Stimulated activated CD4-positive, alpha-beta T cell treated with anti-CD3 and anti-CD28 coated beads, Interleukin-15, amount 100 ng/mL, for 24 hours (primary cell): ENCODE results near the gene CDKN2B.
A peak's percentile ranks its signal among the peaks of the same experiment; 100 is the strongest.
"Not testable (repeated sequence)": the region's sequence is repeated elsewhere in the genome, so short reads cannot be mapped to it uniquely, and the experiment has no call there.

ENCODE experiments used
- DNase-seq: peaks from one replicate; pipeline ENCODE4 v3.0.0-alpha.2; 2020

The CDKN2B gene, protein sequence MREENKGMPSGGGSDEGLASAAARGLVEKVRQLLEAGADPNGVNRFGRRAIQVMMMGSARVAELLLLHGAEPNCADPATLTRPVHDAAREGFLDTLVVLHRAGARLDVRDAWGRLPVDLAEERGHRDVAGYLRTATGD

DNA sequence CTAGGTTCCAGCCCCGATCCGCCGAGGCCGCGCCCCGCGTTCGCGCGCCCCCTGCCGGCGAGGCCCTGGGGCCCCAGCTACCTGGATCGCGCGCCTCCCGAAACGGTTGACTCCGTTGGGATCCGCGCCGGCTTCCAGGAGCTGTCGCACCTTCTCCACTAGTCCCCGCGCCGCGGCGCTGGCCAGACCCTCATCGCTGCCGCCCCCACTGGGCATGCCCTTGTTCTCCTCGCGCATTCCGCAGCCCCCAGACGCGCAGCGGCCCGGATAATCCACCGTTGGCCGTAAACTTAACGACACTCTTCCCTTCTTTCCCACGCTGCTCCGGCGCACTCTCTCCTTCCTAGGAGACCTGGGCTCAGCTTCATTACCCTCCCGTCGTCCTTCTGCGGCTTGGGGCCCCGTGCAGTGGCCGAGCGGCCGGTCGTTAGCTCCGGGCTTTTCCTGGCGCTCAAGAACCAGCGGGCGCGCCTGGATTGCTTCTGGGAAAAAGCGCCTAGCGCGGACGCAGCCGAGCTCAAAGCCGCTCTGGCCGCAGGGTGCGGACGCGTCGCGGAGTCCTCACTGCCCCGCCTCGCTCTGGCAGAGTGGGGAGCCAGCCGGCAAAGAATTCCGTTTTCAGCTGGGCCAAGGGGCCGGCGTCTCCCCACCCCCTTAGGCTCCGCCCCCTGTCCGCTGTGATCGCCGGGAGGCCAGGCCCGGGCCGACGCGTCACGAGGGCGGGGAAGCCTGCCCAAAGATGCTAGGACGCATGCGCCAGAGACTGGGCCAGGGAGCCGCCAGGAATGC lies at the start of gene CDKN2B:
CDKN2B (minus strand) TSS at position 589 of the 789 bp plus-strand sequence; CDS start at position 237, 352 bp downstream.
- DNase-seq: peak; percentile 87

DNA sequence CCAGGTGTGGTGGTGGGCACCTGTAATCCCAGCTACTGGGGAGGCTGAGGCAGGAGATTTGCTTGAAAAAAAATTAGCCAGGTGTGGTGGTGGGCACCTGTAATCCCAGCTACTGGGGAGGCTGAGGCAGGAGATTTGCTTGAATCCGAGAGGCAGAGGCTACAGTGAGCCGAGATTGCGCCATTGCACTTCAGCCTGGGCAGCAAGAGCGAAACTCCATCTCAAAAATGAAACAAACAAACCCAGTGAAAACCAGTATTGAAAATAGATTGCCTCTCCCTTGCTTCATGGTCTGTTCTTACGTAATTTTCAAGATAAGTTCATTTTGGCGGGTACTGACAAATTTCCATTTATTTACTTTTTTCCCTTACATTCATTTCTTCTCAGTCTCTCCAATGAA lies 48.9 kb upstream of the CDKN2B start:
- DNase-seq: not testable (repeated sequence)

DNA sequence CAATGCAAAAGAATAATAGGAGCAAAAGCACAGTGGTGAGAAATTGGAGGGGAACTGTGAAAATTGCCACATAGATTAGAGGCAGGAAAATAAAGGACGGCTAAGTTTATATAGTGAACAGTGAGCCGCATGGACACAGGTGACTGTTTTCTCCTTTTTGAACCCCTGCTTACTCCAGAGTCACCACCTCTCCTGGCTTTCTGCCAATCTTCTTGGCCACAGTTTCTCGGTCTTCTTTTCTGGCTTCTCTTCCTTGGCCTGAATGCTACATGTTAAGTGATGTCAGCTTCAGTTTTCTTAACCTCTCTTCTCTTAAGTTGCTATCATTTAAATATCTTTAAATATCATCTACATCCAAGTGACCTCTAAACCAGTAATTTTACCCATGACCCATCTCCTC lies 47.3 kb upstream of the CDKN2B start:
- DNase-seq: no peak

DNA sequence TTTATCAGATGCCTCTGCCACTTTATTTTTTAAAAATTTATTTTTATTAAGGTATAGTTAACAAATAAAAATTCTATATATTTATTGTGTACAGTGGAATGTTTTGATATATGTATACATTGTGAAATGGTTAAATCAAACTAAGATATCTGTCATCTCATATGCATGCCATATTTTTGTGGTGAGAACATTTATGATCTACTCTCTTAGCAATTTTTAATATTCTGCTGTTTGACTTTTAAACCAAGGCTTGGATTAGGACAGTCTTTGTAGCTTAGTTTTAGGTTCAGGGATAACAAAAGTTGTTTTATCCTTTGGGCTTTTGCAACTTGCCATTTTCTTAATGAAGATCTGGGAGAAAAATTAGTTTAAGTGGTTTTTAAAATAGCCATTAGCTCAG lies 46.0 kb upstream of the CDKN2B start:
- no peak for DNase-seq

DNA sequence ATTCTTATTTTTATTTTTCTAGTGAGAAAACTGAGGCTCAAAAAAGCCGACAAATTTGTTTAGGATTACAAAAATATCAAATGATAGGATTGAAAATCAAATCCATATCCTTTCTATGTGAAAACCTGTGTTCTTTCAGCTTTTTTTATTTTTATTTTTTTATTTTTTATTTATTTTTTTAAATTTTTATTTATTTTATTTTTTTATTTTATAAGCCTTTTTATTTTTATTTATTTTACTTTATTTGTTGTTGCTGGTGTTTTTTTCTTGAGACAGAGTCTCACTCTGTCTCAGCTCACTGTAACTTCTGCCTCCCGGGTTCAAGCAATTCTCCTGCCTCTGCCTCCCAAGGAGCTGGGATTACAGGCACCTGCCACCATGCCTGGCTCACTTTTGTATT lies 45.4 kb upstream of the CDKN2B start:
- DNase-seq: no peak

DNA sequence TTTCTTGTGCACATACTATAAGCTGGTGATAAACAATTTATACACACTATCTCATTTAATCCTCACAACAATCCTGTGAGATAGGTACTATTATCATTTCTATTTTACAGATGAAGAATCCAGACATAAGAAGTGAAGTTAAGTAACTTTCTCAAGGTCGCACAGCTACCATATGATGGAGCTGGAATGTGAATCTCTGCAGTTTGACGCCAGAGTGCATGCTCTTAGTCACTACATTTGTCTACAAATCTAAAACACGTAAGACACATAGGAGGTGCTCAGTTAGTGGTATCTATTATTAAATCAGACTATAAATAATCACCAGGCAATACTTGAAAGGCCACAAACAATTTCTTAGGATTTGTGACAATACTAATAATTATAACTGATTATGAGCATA lies 45.0 kb upstream of the CDKN2B start:
- DNase-seq: no peak

DNA sequence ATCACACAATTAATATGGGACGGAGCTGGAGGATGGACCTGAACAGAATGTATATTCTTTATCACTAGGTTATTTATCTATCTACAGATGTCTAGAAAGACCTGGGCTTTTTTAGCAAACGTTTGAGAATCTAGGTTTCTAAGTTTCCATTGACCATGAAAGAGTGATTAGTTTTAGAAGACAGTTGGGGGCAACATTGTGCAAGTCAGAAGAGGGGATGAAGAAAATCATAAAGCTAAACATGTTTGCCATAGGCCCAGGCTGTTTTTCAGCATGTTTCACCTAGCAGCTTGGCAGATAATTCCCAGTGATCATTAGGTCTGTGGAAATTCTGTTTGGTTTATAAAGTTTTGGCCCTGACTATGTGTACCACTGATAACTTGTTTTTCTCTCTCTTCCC lies 44.1 kb upstream of the CDKN2B start:
- DNase-seq: no peak

DNA sequence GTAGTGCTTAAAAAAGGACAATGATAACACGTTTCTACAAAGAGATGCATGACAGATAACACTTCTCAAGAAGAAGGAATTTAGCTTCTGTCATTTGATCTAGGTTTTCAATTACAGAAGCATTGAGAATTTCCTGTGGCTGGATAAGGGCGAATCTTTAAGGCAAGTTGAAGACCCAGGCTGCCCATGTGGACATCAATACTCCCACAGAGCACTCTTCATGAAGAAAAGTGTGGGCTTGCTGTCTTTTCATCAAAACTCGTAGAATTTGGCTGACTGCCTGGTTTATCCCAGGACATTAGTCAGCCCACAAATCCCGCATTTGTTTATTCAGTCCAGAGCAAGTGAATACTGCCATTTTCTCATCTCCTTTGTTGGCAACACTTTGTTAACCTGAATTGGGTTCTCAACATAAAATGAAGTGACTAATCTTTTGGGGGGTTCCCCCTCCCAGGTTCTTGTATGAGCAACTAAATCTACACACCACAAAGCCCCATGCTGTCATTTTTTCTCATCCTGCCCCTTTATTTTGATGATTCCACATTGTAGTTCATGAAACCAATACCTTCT lies 43.4 kb upstream of the CDKN2B start:
- peak; percentile 52 for DNase-seq

DNA sequence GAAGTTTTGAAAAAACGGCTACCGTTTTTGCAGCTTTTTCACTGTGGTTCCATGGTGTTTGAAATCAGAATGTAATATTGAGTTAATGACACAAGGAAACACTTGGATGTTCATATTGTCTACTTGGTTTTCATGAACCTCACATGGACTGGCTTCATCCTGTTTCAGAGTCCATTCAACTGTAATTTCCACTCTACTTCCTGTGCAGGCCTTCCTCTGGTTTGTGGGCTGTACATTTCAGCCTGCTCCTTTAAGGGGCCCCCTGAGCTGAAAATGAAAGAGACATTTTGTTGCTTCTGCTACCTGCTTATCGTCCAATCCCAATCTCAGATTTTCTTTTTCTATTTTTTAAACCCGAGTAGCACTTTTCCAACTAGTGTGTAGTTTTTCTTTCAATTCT lies 41.8 kb upstream of the CDKN2B start:
- no peak for DNase-seq

DNA sequence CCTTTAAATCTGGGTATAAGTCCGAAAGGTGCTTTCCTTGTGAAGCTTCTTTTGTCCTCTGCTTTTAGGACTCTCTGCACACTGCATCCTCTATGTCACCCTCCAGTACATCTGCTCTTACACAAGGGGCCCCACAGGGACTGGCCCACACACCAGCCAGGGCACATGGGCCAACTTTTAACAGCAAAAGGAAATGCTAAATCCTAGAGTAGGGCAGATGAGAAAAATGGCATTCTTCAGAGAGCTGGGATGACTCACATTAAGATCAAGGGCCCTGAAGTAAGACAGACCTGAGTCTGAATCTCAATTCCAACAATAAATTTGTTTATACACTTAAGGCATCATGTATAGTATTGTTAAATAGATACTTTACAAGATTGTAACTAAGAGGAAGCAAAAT lies 40.3 kb upstream of the CDKN2B start:
- no peak for DNase-seq

DNA sequence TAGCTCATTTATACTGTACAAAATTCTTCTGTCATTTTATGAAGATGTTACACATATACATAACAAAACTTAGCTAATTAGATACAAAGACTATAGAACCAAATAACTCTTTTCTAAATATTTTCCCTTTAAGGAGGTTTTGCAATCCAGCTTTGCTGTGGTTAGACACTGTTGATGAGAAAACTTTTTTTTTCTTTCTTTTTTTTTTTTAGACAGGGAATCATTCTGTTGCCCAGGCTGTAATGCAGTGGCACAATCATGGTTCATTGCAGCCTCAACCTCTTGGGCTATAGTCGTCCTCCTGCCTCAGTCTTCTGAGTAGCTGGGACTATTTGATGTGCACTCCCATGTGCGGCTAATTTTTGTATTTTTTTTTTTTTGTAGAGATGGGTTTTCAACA lies 38.5 kb upstream of the CDKN2B start:
- DNase-seq: no peak

DNA sequence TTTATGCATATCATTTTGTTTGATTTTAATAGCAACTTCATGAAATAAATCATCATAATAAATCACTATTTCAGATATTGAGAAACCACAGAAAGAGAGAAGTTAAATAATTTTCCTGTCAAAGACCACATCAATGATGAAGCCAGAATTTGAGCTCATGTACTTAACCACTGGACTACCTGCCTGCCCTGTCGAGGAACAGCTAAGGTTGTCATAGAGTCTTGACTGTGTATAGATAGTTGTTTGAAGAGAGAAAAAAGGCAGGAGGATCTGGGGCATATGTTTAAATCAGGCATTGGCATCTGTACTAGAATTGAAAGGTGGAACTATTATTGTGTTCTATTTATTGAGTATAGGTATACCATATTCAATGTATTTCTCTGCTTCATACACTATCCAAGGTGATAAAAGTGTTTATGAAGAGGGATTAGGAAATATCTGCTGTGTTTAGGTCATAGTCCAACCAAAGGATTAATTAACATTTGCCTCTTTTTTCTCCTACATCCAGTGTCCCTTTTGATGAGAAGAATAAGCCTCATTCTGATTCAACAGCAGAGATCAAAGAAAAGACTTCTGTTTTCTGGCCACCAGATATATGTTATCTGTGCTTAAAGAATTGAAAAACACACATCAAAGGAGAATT lies 37.3 kb upstream of the CDKN2B start:
- no peak for DNase-seq

DNA sequence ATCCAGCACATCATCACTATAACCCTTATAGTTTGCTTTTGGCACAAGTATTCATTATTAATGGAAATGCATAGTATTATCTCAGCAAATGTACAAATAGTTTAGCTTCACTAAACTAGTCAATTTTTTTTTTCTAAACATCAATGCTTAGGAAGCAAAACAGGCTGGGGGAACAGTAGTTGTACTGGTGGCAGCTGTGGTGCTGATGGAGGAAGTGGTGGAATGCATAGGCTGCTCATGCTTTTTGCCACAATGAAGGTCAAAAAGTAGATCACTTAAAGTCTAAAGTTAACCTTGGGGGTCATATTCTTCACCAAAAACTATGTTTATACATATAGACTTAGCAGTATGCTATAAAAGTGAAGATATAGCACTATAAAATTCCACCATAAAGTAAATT lies 36.3 kb upstream of the CDKN2B start:
- no peak for DNase-seq

DNA sequence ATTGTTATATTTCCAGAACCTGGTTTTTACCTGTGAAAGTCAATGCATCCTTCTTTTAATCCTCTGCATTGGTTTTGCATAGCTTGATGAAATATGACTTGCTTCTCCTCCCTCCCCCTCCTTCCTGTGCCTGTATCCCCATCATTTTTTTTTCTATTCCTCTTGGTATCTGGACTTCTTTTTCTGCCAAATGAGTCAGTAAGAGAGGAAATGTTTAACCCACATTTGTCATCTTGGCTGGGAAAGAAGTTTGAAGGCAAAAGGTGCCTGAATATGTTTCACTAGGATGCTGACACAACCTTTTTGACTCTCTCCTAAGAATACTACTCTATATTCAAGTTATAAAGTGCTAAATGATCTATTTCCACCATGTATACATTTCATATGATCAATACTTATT lies 35.5 kb upstream of the CDKN2B start:
- DNase-seq: no peak

DNA sequence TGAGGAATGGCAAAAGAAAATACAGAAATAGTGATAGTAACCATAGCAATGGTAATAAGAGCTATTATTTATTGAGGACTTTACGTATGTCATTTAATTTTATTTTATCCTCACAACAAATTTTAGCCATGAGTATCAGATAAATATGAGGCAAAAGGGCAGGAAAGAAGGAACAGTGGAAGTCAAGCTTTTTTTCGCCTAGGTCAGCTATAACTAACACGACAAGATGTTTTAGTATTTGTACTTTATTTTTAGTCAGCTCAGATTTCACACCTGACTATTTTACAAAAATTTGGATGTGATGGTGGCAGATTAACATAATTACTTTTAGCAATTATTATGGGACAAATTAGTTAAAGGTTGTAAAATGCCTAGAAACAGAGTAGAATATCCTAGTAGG lies 34.8 kb upstream of the CDKN2B start:
- DNase-seq: no peak

DNA sequence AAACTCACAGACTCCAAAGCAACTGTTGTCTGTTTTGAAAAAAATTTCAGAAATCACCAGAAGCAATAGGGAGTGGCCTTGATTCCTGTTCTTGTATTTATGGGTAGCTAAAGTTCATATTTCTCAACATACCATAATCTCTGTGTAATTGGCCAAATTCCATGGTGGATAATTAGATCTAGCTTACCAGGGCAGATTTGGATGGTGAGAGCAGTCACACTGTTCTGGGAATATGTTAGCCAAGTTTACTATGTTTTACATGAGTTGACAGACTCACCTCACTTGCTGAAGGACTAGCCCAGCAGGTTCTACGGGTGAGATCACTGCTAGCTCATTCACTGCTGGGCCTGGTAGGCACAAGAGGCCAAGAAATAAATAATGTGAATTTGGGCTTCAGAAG lies 32.7 kb upstream of the CDKN2B start:
- no peak for DNase-seq

DNA sequence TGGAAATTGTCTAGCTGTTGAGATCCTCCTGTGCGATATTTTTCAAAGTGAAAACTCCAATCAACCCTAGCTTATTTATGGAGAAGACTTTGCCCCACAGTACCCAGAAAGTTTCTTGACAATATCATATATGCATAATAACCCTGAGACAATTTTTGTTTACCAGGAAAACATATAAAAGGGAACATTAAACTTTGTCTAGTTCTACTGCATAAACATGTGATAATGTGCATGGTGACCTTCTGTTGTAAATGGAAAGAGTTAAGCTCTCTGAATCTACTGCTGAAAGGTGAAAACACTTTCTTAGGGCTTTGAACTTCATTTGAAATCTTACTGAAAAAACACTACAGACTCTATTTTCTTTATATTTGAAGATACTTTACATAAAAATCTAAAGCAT lies 32.2 kb upstream of the CDKN2B start:
- no peak for DNase-seq

DNA sequence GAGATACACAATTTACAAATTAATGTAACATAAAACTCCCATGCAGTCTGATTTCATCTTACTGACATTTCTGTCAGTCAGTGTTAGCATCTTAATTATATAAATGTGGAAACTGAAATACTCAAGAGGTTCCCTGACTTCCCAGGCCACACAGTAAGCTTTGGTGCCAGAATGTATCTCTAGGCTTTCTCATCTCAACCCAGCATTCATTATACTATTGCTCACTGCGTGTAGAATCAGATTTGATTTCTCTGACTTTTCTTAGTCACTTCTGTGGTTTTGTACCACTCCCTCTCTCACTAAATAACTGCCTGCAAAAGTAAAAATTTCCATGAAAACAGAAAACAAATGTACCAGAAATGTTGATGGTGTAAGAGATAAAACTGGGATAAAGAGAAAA lies 31.7 kb upstream of the CDKN2B start:
- no peak for DNase-seq

DNA sequence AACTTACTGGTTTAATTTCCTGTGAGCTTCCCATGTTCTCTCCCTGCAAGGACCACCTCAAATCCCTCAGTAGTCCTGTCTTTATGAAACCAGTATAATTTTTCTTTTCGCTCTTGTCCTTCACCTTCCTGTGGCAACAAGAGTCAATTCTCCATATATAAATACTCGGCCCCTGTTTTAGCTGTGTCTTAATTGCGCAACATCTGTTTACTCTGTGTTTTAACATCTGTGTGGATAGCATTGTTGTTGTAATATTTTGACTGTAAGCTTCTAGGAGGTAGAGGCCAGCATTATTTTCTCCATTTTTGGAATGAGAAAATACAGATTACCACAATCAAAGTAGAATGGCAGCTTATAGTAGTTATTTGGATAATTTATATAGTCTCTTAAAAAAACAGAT lies 30.2 kb upstream of the CDKN2B start:
- no peak for DNase-seq

DNA sequence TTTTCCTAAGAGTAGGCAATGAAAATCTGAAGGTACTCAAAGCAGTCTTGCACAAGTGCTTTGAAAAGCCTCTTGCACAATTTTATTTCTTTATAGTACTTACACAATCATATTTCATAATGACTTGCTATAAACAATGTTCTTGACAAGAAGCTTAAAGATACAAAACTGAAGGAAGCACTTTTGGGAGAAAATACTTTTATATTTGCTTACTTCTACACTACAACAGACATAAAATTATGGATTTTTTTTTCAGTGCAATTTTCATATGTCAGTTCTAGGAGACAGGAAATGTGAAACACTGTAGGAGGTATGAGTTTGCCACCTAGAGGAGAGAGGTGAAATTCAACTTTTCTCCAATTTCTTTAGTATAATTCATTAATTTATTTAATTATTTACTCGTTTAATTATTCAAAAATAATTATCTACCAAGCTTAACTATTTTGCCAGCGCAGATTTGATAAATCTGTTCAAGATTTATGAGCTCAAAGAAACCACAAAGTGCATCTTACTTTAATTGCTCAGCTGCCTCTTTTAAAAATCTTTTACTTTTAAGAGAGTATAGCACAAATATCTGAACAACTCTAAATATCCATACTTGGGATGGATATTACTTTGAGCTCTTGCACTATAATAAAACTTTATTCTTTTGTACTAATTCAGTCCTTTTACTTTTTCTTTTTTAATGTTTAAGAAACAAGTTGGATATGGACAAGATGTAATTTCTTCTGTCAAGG lies 29.0 kb upstream of the CDKN2B start:
- DNase-seq: no peak

DNA sequence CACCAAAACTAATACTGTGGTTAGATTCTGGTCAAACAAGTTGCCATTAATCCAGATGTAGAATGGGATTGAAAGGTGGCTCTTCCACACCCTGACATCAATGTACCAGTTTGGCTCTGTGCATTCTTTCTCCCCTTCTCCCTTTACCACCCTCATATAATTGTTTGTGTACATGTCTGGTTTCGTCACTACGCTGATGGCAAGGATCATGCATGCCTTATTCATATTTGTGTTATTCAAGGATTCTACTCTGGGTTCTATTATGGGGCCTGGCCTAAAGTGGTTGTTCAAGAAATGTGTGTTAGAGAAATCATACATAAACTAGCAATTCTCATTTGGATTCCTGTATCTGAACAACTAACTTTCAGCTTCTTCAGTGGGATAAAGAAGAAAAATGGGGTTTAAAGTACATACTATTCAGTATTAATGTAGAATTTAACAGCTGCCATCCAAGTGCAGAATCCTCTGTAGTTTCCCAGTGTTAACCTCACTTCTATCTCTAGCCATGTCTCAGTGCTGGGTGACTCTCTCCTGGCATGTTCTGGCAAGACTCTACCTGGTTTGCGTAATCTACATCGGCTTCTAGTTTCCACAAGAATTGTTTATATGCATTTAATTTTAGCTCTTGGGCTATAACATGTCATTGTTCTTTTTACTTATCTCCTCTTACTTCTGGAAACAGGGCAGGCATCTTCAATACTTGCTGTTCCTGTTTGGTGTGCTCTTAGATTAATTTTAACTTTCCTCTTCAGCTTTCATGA lies 27.9 kb upstream of the CDKN2B start:
- DNase-seq: no peak

DNA sequence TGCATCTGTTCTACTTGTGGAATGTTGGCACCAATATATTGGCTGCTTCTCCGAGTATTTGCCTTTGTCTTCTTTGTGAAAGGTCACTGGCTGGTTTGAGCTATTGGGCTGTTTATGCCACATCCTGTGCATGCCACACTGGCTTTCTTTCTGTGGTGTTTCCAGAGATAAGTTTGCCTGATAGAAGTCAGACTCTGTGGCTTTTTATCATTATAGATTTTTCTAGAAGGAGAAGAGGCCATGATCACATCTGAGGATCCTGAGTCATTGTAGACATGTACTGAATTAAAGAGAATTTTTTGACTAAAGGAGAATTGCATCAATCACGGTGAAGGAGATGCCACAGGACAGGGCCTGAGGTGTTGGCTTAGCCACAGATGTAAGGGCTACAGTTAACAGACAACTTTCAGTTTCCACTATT lies 26.5 kb upstream of the CDKN2B start:
- DNase-seq: no peak
